Adipose tissue (tissue), 3 donors: Measurements from ENCODE around the gene TNFAIP1. TPM values are rescaled to one million over a fixed set of nuclear protein-coding genes. Genes with fewer than 3 reads are reported as not detected.
"Not testable (repeated sequence)": the region's sequence is repeated elsewhere in the genome, so short reads cannot be mapped to it uniquely, and the experiment has no call there.

Experiments
- H3K27ac ChIP-seq: one replicate; pipeline ENCODE4 v1.5.1; 2013; ENCODE audit warnings: low read depth, low read length
- WGBS, 3 donors: extraction: QIAGEN DNeasy Blood & Tissue Kit; methylation state at CpG; one replicate each; pipeline ENCODE4 v1.1.7; 2013; 5-methylcytosine and 5-hydroxymethylcytosine counted together
- polyA plus RNA-seq, 3 donors: library from polyadenylated mRNA; stranded (reverse); fragments of 200-250 nt; gene quantifications; one replicate each; pipeline ENCODE4 v1.2.3, GENCODE V29; 2013
- donor health status: healthy with polysubstance abuse.
- donor health status: Bipolar disorder and iron deficiency.
- donor health status: healthy.

Gene TNFAIP1
- polyA plus RNA-seq, 3 donors, result 18.1 to 38.0 (median 22.9) TPM

DNA sequence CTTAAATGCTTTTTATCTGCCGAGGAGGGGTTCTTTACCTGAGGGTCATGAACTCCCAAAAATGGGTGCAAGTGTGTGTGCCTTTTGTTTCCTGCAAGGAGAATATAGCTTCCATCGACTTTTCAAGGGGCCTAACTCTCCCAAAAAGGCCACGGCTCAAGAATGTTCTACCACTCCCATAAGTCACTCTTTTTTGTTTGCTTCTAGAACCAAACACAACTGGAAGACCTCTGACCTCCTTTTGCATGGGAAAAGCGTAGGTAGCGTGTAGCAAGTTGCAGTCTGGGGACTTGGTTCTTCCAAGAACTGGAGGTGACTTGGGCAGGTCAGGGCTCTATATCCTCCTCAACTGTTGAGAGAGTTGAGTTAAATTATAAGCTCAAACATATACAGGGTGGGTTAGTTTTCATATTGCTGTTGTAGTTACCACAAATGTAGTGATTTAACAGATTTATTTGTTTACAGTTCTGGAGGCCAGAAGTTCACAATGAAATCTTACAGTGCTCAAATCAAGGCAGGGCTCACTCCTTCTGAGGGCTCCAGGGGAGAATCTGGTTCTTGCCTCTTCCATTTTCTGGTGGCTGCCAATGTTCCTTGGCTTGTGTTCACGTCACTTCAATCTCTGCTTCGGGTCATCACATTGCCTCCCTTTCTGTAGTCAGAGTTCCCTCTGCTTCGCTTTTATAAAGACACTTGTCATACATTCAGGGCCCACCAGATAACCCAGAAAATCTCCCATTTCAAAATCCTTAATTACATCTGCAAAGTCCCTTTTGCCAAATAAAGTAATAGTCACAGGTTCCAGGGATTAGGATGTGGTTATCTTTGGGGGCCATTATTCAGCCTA is 15.1 kb upstream of the TNFAIP1 start:
- 27 to 75% (median 74%) methylated on average over 8 of the region's 8 CpGs for WGBS, 3 donors

DNA sequence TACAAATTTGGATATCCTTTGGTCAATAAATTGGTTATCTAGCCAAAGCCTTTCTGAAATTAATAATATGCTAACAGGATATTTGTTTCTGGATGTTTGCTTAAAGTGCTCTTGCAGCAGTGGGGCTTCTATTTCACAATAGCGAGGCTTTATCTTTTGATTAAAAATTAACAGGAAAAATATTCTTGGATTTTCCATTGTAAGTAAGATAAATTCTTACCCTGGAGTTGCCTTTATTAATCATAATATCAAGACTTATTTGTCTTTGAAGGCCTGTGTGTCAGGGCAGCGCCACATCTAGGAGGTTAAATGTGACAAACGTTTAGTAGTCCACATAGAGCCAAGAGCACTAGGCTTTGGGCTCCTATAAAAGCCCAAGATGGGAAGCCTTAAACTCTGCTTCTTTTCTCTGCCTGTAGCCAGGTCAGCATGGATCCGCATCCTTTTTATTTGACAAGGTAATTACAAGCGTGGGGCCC is 11.3 kb upstream of the TNFAIP1 start:
- no peak overlapping the region for H3K27ac ChIP-seq
- WGBS, 3 donors, result 32 to 87% (median 79%) methylated on average over 5 of the region's 5 CpGs

More for the DNA sequence above, 15.1 kb upstream of the TNFAIP1 start:
- H3K27ac ChIP-seq, result no peak overlapping the region

DNA sequence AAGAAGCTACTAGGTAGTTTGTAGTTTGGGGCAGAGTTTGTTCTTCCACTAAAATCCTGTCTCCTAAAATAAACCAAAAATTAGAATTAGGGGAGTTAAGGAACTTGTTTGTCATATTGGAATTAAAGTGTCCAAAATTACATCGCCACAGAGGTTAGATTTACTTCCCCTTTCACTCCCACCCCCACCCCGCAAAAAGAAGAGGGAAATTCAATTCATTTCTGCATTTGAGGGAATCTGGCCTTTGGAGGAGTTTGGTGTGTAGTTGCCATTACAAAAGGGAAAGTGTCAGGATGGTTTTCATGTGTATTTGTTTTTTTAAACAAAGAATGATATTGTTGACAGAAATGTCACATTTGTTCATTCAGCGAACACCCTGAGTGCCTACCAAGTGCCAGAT is 10.8 kb upstream of the TNFAIP1 start:
- 34 to 76% (median 63%) methylated on average over 3 of the region's 3 CpGs for WGBS, 3 donors

DNA sequence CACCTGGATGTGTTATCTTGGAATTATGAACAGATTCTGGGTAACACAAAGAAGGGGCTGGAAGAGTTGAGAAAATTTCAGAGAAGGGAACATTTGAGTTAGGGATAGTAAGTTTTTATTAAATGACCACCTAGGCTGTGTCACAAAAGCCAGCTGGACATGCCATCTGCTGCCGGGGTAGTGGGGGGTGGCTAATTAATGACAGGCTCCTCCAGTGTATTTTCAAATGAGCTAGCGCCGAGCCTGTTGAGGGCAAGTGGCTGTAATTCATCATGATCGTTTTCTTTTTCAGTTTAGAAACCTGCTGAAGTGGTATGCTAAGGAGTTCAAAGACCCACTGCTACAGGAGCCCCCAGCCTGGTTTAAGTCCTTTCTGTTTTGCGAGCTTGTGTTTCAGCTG is 10.3 kb upstream of the TNFAIP1 start:
- 25 to 75% (median 65%) methylated on average over 5 of the region's 5 CpGs for WGBS, 3 donors

More for the DNA sequence above, 10.8 kb upstream of the TNFAIP1 start:
- H3K27ac ChIP-seq, result no peak overlapping the region

DNA sequence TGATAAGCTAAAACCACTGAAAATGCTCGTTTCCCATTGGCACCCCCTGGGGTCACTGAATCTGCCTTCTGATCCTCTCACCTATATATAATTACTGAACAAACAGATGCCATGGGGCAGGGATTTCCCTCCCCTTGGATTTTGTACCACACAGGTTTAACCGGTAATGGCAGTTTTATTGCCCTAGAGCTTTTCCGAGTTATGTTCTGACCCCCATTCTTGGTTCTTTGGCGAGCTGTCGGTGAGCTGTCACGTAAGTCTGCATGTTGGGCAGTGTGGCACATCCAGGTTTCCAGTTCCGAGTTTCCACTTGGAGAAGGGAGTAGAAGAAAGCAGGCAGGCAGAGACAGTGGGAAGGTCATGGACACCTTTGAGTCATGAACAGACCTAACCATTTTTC is 9.4 kb upstream of the TNFAIP1 start:
- 25 to 94% (median 83%) methylated on average over 7 of the region's 7 CpGs for WGBS, 3 donors
- no peak overlapping the region for H3K27ac ChIP-seq

More for the DNA sequence above, 10.3 kb upstream of the TNFAIP1 start:
- H3K27ac ChIP-seq, result no peak overlapping the region

DNA sequence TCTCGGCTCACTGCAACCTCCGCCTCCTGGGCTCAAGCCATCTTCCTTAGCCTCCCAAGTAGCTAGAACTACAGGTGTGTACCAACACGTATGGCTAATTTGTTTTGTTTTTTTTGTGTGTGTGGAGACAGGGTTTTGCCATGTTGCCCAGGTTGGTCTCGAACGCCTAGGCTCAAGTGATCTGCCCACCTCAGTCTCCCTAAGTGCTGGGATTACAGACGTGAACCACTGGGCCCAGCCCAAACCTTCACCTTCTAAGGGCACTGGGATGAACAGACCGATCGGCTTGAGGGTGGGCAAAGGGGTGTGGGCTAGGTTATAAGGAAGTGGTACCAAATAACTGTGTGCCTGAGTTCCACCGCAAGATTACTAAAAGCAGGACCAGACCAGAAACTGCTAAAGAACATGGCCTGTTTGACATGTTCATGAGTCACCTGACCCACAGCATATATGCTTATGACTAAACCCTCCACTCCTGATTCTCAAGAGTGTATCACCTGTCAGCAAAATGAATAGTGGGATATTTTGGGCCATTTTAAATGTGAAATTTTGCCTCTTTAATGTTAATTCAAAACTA is 8.4 kb upstream of the TNFAIP1 start:
- 76 to 93% (median 89%) methylated on average over 9 of the region's 9 CpGs for WGBS, 3 donors
- no peak overlapping the region for H3K27ac ChIP-seq

DNA sequence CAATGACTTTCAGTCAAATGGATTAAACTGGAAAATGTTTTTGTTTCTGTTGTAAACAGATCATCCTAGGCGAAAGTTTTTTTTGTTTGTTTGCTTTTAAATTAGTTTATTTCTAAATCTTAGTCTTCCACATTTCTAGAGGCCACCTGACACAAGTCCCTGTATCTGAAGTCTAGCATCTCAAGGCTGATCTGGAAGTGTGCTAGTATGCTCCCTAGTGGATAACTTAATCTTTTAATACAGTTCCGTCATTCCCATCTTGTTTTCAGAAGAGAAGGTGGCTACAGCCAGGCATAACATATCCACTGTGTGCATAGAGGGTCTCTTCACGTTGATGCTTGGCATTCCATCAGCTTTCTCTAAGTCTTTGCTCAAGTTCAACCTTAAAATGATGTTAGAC is 7.9 kb upstream of the TNFAIP1 start:
- WGBS, 3 donors, result 39 to 75% (median 73%) methylated on average over 3 of the region's 3 CpGs
- no peak overlapping the region for H3K27ac ChIP-seq

DNA sequence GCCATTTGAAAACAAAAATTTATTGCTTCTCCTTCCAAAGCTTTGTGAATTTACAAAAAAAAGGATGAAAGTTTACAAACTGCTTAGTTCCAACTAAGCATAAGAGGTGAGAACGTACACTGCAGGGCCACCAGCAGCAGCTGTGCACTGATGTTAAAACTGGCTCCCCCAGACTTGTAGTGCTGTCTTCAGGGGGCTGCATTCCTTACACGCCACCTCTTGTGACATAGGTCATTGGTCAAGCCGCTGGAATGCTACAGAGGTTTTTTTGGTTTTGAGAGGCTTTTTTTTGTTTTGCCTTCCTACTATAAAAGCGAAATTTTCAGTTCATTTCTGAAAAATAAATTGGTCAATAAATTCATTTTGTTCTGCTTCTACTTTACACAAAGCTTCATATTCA is 7.2 kb upstream of the TNFAIP1 start:
- no peak overlapping the region for H3K27ac ChIP-seq
- WGBS, 3 donors, result 72 to 80% (median 77%) methylated on average over 4 of the region's 4 CpGs

DNA sequence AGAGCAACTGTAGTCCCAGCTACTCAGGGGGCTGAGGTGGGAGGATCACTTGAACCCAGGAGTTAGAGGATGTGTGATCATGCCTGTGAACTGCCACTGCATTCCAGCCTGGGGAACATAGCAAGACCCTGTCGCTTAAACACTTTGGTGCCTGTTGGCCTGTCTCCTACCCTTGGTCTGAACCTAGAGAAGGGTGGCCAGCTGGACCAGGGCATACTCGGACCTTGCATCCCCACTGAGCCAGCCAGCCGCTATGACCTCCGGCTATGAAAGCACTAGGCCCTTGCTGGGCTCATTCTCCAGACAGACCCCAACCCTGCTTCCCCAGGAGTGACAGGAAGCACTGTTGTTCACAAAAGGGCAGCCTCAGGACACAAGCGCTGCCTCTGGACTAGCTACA is 4.9 kb upstream of the TNFAIP1 start:
- 68 to 94% (median 91%) methylated on average over 5 of the region's 5 CpGs for WGBS, 3 donors
- no peak overlapping the region for H3K27ac ChIP-seq

DNA sequence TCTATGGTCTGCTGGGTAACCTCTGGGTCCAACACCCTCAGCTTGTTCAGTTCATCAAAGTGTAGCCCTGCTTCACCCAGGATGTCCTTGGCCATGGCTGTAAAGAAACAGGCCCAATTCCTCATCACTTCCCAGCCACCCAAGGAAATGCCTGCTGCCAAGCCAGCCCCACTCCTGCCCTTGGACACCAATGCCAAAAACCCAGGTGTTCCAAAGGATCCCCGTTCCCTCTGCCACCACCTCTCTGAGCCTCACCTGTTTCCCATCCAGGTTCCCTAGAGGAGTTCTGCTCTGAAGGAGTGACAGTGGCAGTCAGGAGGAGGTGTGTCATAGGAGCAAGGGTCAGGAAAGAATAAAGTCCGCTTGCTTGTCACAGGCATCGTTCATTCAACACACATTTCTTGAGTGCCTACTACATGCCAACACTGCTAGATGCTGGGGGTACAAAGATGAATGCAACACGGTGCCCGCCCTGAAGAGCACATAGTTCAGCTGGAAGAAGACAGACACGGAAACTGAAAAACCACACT is 3.6 kb upstream of the TNFAIP1 start:
- 54 to 91% (median 85%) methylated on average over 6 of the region's 6 CpGs for WGBS, 3 donors
- no peak overlapping the region for H3K27ac ChIP-seq

DNA sequence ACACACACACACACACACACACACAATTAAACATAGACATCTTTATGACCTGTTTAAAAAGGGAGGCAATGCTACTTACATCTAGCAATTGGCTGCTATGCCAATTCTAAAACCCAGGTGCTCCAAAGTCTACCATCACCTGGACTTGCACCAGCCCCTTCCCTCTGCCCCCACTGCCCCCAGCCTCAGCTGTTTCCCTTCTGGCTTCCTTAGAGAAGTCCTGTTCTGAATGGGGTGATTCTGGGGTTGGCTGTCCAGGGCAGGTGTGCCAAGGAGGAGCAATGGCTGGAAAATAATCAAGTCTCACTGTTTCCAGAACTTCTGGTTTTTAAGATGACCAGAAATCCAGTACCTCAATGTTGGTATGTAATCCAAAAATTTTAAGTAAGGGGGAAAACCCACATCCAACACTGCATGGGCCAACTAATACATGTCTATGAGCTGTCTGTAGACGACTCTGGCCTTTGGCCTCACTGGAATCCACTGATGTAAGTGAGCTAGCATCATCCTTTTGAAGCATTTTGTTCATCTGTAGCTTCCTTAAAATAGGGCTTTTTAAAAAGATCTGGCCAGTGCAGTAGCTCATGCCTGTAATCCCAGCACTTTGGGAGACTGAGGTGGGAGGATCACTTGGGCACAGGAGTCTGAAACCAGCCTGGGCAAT is 2.3 kb upstream of the TNFAIP1 start:
- WGBS, 3 donors, result 41 to 84% (median 63%) methylated on average over 1 of the region's 1 CpG
- H3K27ac ChIP-seq, result no peak overlapping the region

DNA sequence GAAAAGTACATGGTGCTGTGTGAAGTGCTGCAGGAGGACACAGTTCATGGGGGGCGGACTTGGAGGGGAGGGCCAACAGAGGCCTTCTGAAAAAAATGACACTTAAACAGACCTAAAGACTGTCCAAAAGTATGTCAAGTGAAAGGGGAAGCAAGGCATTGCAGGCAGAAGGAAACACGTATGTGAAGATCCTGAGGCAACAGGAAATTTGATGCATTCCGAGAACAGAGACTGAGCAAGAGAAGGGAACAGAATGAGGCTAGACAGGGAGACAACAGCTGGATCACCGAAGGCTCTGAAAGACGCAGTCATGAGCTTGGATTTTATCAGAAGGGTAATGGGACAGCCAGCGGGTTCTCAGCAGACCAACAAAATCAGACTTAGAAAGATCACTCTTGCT is 1.4 kb upstream of the TNFAIP1 start:
- 20 to 44% (median 44%) methylated on average over 6 of the region's 6 CpGs for WGBS, 3 donors
- no peak overlapping the region for H3K27ac ChIP-seq

DNA sequence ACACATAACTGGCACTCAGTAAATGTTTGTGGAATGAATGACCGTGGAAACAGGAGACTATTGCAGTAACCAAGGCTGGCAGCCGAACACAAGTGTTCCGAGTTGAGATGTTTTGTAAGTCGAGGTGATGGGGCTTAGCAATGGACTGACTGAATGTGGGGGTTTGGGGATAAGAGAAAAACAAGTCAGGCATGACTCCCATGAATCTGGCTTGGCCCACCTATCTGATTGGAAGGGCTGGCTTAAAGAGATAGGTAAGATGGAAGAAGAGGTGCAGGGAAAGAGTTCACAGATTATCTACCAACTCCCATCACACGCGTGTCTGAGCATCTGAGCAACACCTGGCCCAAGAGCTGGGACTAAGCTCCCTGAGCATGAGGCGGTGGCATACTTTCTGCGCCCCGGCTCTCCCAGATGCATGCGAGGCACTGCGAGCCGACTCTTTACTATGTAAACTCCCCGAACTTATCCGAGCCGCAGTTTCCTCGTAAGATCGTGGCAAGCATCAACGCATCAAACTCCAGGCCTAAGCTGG is 828 bp upstream of the TNFAIP1 start:
- peak overlapping the region; percentile 33 for H3K27ac ChIP-seq
- 5 to 10% (median 8%) methylated on average over 18 of the region's 18 CpGs for WGBS, 3 donors

DNA sequence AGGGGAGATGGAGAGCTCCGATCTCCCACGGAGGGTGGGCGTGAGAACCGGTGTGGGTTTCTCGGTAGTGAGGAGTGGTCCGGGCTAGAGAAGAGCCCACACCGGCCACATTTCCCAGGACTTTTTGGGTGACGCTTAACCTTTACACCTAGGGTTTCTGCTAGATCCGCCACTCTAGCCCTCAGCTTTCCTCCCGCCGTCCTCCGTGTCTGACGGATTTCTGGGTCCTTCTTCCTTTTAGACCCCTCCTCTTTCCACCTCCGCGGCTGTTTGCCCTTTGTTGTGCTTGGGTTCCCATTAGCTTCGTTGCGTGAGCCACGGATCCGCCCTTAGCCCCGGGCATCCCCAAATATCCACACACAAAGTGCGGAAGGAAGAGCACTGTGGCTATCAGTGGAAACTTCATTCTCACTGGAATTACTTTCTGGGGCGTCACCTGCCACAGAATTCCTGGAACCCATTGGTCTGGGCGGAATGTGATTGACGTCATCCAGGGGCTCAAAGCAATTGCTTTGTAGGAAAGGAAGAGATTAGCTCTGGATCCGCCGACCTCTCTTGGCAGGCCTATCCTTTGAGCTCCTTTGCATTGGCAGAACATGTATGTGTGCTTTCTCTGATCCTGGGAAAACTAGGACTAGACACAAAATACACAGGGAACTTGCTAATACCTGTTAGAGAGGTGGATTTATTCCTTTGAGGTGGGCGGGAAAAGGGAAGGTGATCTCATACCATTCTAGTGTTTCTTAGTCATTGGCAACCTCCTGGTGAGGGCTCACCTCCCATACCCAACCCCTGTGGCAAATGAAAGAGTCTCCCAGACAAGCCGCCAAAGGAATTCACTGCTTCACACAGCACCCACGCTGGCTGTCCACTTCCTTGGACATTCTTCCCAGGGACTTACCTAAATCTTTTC is 654 bp downstream of the TNFAIP1 start:
- H3K27ac ChIP-seq, result peak overlapping the region; percentile 83
- WGBS, 3 donors, result 2 to 7% (median 5%) methylated on average over 29 of the region's 29 CpGs

DNA sequence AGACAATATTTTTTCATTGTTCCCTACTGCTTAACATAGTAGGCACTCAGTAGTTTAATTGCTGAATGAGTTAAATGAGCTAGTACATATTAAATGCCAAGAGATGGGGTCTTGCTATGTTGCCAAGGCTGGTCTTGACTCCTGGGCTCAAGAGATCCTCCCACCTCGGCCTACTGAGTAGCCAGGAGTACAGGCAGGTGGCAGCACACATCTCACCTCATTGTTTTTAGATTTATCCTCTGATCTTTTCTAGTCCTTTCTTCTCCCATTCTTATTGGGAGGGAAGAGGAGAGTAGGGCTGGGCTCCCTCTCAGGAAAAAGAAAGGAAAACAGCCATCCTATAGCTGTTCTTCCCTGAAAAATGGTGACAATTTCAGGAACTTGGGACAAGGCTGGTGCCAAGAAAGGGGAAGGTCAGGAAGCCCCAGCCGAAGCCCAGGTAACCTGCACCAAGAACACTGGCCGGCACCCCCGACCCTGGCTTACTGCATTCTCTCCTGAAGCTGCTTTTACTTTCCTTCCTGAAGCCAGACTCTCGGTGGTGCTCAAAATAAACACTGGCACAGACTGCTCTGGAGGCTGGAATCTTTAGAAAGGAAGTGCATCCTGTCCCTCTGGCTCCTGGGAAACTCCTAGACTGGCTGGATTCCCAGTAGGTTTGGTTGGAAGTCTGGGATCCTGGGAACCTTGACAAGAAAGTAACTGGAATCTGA is 2.7 kb downstream of the TNFAIP1 start:
- WGBS, 3 donors, result 61 to 66% (median 62%) methylated on average over 5 of the region's 5 CpGs
- H3K27ac ChIP-seq, result no peak overlapping the region

DNA sequence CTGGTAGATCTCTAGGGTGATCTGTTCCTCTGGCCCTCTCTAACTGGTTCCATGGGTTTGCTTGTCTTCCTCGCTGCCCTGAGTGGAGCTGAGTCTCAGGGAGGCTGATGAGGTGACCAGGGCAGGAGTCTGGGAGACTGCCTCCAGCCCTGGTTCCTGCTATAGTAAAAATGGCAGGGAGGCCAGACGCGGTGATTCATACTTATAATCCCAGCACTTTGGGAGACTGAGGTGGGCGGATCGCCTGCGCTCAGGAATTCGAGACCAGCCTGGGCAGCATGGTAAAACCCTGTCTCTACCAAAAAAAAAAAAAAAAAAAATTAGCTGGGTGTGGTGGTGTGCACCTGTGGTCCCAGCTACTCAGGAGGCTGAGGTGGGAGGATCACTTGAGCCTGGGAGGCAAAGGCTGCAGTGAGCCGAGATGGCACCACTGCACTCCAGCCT is 3.2 kb downstream of the TNFAIP1 start:
- WGBS, 3 donors, result 71 to 93% (median 85%) methylated on average over 8 of the region's 8 CpGs

DNA sequence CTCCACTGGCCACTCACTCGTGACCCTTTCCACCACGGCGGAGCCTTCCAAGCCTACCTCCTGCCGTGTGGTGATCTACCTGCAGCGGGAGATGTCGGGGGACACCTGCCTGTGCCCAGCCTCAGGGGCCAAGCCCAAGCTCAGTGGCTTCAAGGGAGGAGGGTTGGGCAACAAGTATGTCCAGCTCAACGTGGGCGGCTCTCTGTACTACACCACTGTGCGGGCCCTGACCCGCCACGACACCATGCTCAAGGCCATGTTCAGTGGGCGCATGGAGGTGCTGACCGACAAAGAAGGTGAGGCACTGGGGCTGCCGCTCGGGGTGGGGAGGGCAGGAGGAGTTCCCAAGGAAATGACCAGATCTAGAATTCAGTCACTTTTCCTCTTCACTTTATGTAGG is 3.9 kb downstream of the TNFAIP1 start:
- 90 to 95% (median 94%) methylated on average over 15 of the region's 15 CpGs for WGBS, 3 donors
- H3K27ac ChIP-seq, result no peak overlapping the region

More for the DNA sequence above, 3.2 kb downstream of the TNFAIP1 start:
- H3K27ac ChIP-seq, result not testable (repeated sequence)
